Ascending aorta (tissue), 2 donors: ENCODE results near the gene GC. TPM values are rescaled to one million over a fixed set of nuclear protein-coding genes. Genes with fewer than 3 reads are reported as not detected.

Experiments used
- DNase-seq, 2 donors: peaks; one replicate each; pipeline ENCODE4 v3.0.0-alpha.2; 2019; ENCODE audit warnings: low spot score in 2 of 2
- H3K27ac ChIP-seq, 2 donors: fragments of 200-600 bp; sonication (generic); one replicate each; pipeline ENCODE4 v1.5.1; 2016 to 2017; ENCODE audit warnings: mild to moderate bottlenecking in 1 of 2
- H3K27me3 ChIP-seq: fragments of 200-600 bp; sonication (generic); one replicate; pipeline ENCODE4 v1.5.1; 2017
- H3K36me3 ChIP-seq, 2 donors: fragments of 200-600 bp; sonication (generic); one replicate each; pipeline ENCODE4 v1.5.1; 2016
- H3K4me1 ChIP-seq, 2 donors: fragments of 200-600 bp; sonication (generic); one replicate each; pipeline ENCODE4 v1.5.1; 2016 to 2017; ENCODE audit warnings: mild to moderate bottlenecking in 1 of 2
- H3K4me3 ChIP-seq, 2 donors: fragments of 200-600 bp; sonication (generic); one replicate each; pipeline ENCODE4 v1.5.1; 2016 to 2017; ENCODE audit warnings: mild to moderate bottlenecking in 1 of 2
- H3K9me3 ChIP-seq, 2 donors: fragments of 200-600 bp; sonication (generic); one replicate each; pipeline ENCODE4 v1.5.1; 2016
- intact Hi-C: fragments of 100-400 bp; cut with DNase I; formaldehyde crosslinking; loops from one replicate; pipeline ENCODE4 v1.15.1; 2023
- total RNA-seq: library from RNA; depleted of rRNA; stranded (reverse); fragments of >200 nt; gene quantifications from one replicate; pipeline ENCODE4 v1.1.0, GENCODE V29; 2016
- TF ChIP-seq, protein P1 (sequence below), 3 experiments: fragments of 200-600 bp in 2 of 3; fragments of 450-650 bp in 1 of 3; sonication (generic) in 2 of 3; IDR thresholded peaks; one replicate each; pipeline ENCODE4 v1.5.1; 2016 to 2019; ENCODE audit warnings: antibody characterized with exemption in 3 of 3, mild to moderate bottlenecking in 1 of 3, moderate library complexity in 1 of 3

Gene GC
- total RNA-seq, 1 donor from 2014 or later: 30.0 TPM

DNA sequence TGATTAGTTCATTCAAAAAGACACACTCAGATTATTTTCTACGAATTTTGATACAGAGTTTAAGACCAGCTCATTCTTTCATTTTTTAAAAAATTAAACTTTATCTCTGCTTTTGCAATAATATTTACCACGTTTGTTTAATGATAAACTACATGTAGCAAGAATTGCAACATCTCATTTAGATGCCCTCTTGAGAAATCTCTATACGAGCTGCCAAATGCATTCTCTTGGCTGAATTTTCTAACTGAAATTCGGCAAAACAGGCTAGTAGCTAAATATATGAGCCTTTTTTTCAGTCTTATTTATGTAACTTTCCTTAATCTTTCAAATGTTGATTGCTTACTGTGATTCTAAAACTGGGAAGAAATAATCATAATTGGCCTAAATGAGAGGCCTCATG, 2.1 kb upstream of the GC start:
- TF ChIP-seq, protein P1, sequence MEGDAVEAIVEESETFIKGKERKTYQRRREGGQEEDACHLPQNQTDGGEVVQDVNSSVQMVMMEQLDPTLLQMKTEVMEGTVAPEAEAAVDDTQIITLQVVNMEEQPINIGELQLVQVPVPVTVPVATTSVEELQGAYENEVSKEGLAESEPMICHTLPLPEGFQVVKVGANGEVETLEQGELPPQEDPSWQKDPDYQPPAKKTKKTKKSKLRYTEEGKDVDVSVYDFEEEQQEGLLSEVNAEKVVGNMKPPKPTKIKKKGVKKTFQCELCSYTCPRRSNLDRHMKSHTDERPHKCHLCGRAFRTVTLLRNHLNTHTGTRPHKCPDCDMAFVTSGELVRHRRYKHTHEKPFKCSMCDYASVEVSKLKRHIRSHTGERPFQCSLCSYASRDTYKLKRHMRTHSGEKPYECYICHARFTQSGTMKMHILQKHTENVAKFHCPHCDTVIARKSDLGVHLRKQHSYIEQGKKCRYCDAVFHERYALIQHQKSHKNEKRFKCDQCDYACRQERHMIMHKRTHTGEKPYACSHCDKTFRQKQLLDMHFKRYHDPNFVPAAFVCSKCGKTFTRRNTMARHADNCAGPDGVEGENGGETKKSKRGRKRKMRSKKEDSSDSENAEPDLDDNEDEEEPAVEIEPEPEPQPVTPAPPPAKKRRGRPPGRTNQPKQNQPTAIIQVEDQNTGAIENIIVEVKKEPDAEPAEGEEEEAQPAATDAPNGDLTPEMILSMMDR (IDR thresholded peaks at IDR 0.05): no peak
- intact Hi-C loops: no loop called here
- no peak overlapping the region for H3K27ac ChIP-seq
- no peaks in the 10 kb centered on the region for H3K36me3 ChIP-seq
- H3K4me3 ChIP-seq: no peak overlapping the region
- no peaks in the 10 kb centered on the region for H3K4me1 ChIP-seq
- H3K27me3 ChIP-seq: no peaks in the 10 kb centered on the region
- H3K9me3 ChIP-seq: no peaks in the 10 kb centered on the region
- DNase-seq: no peak

DNA sequence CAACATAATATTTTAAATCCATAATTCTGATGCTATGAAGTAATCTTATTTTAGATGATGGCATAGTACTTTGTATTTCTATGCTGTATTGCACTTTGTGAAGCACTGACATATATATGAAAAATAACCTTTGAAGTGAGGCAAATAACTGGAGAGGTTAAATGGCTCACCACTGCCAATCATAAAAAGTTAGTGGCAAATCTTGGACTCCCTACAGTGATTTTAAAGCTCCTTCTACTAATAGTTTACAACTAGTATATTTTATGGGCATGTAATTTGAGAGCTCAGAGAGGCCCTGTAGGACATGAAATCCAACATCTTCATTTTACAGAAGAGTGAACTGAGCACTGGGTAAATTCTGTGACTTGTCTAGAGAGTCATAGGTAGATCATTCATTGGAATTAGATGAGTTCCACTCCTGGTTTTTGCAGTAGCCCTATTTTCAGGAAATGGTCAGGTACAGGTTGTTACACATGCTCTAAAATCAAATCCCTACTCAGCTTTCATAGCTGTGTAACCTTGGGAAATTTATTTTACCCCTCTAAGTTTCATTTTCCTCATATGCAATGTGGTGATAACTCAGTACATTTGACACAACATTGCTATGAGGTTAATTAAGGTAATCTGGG, 804 bp upstream of the GC start:
- DNase-seq: no peak
- H3K27ac ChIP-seq: no peak overlapping the region
- no peaks in the 10 kb centered on the region for H3K4me1 ChIP-seq
- TF ChIP-seq, protein P1 (IDR thresholded peaks at IDR 0.05): no peak
- no peaks in the 10 kb centered on the region for H3K9me3 ChIP-seq
- no peaks in the 10 kb centered on the region for H3K27me3 ChIP-seq
- no peaks in the 10 kb centered on the region for H3K36me3 ChIP-seq
- intact Hi-C loops: no loop called here
- no peak overlapping the region for H3K4me3 ChIP-seq

DNA sequence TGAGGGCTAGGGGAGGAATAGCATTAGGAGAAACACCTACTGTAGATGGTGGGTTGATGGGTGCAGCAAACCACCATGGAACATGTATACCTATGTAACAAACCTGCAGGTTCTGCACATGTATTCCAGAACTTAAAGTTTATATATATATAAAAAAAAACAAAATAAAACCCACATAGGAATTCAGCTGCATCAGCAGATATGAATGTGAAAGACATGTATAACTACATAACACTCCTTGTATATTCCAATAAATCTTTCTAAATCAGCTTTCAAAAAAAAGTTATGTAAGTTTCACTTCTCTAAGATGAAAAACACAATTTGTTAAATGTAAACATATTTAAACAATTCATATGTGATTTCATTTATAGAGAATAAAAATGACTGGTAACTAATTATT, 6.0 kb downstream of the GC start:
- H3K27me3 ChIP-seq: no peaks in the 10 kb centered on the region
- H3K36me3 ChIP-seq: no peaks in the 10 kb centered on the region
- no peak overlapping the region for H3K4me3 ChIP-seq
- DNase-seq: no peak
- intact Hi-C loops: no loop called here
- TF ChIP-seq, protein P1 (IDR thresholded peaks at IDR 0.05): no peak
- H3K4me1 ChIP-seq: no peaks in the 10 kb centered on the region
- no peaks in the 10 kb centered on the region for H3K9me3 ChIP-seq
- H3K27ac ChIP-seq: no peak overlapping the region

DNA sequence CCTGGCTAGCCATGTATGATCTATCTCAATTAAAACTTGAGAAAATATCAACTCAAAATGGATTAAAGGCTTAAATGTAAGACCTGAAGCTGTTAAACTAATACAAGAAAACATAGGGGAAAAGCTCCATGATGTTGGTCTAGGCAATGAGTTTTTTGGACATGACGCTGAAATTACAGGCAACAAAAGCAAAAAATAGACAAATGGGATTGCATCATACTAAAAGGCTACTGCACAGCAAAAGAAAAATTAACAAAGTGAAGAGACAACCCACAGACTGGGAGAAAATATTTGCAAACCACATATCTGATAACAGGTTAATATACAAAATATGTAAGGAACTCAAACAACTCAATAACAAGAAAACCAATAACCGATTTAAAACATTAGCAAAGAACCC, 8.4 kb downstream of the GC start:
- intact Hi-C loops: no loop called here
- TF ChIP-seq, protein P1 (IDR thresholded peaks at IDR 0.05): no peak
- Histone ChIP-seq H3K27ac (no peak overlapping the region), H3K9me3 (no peaks in the 10 kb centered on the region), H3K27me3 (no peaks in the 10 kb centered on the region), H3K4me1 (no peaks in the 10 kb centered on the region), H3K36me3 (no peaks in the 10 kb centered on the region), H3K4me3 (no peak overlapping the region)
- DNase-seq: no peak

DNA sequence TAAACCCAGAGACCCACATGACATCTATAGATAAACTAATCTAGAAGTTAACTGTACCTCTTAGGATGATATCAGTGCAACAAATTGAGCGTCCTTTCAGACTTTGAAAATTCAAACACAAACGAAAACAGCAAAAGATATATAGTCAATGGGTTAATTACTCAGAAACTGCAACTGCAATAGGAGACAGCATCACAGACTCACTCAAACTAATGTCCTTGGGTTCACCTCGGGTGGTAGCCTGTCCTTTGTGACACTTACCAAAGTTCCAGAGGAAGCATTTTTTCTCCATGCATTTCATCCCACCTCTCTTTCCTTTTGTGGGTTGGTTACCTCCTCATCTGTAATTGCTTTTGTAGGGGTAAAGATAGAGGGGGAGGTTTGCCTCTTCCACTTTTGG, 9.7 kb downstream of the GC start:
- no peak overlapping the region for H3K27ac ChIP-seq
- TF ChIP-seq, protein P1 (IDR thresholded peaks at IDR 0.05): no peak
- H3K4me3 ChIP-seq: no peak overlapping the region
- intact Hi-C loops: no loop called here
- no peaks in the 10 kb centered on the region for H3K4me1 ChIP-seq
- H3K9me3 ChIP-seq: no peaks in the 10 kb centered on the region
- no peak for DNase-seq
- no peaks in the 10 kb centered on the region for H3K36me3 ChIP-seq
- H3K27me3 ChIP-seq: no peaks in the 10 kb centered on the region

DNA sequence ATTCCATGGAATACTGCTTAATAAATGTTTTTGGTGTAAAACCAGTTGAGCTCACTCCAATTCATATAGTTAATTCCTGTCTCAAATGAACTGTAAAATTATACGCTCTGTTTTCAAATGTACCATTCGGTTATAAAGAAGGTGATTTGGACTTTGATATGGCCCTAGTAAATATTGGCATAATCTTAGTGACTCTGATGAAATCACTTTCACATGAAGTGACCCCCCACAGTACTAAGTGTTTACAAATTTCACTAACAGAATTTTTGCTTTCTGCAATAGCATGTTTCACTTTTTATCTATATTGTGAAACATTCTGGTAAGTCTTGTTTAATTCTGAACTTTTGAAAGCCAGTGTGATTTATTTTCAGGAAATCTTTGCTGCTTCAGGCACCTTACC, 10.9 kb downstream of the GC start:
- Histone ChIP-seq H3K36me3 (no peaks in the 10 kb centered on the region), H3K4me3 (no peak overlapping the region), H3K9me3 (no peaks in the 10 kb centered on the region), H3K27me3 (no peaks in the 10 kb centered on the region), H3K4me1 (no peaks in the 10 kb centered on the region), H3K27ac (no peak overlapping the region)
- intact Hi-C loops: no loop called here
- DNase-seq: no peak
- TF ChIP-seq, protein P1 (IDR thresholded peaks at IDR 0.05): no peak
